Dermis blood vessel endothelial cell (primary cell): ENCODE measurements around the gene LIMK2. TPM values are rescaled to one million over a fixed set of nuclear protein-coding genes. Genes with fewer than 3 reads are reported as not detected.
"Not testable (repeated sequence)": the region's sequence is repeated elsewhere in the genome, so short reads cannot be mapped to it uniquely, and the experiment has no call there.

Source experiments
- DNase-seq: peaks from one replicate; pipeline ENCODE4 v3.0.0; 2010
- total RNA-seq: library from RNA; depleted of rRNA; stranded (reverse); fragments of >200 nt; gene quantifications from 2 replicates; pipeline ENCODE4 v1.2.3, GENCODE V29; 2014

LIMK2 gene
- 94.0 and 103 TPM in 2 replicates for total RNA-seq

GRCh38 chr22:31211862-31212730 lies at the start of gene LIMK2:
Gene LIMK2, plus strand, starts transcription at chr22:31212298. Its CDS starts 111 bp downstream, at chr22:31212409.
- peak; percentile 94 for DNase-seq

GRCh38 chr22:31170971-31171370 lies 41.1 kb upstream of the LIMK2 start:
- DNase-seq: no peak

DNA sequence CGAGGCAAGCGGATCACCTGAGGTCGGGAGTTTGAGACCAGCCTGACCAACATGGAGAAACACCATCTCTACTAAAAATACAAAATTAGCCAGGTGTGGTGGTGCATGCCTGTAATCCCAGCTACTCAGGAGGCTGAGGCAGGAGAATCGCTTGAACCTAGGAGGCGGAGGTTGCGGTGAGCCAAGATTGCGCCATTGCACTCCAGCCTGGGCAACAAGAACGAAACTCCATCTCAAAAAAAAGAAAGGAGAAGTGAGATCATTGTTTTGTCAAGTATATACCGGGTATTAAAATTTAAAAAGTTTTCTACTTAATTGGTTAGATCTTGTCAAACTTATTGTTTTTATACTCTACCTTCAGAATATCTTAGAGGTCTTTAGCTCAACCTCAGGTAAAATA lies 40.4 kb upstream of the LIMK2 start:
- DNase-seq: not testable (repeated sequence)

DNA sequence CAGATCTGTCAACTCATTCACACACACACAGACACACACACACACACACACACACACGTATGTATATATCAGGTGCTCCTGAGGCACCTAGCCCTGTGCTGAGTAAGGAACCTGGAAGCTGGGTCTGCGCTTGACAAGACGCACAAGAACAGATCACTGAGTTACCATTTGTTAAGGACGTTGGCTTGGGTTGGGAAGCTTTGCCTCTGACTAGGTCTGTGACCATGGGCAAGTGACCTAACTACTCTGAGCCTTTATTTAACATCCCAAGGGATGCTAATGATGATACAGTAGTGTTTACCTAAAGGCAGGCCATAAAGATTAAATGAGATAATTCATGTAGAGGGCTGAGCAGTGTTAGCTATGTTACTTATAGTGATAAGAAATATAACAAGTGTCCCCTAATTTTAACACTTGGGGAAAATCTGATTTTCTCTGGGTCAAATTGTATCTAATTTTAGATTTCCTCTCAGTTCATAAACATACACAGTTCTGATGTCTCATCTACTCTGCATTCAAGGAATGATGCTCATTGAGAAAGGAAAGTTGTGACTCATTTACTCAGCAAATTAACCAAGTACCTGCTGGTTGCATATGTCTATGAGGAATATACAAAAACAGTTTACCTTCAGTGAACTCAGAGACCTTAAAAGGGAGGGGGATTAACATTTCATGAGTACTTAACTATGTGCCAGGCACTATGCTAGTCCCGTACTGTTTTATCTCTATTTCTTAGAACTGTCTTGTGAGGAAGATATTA lies 38.5 kb upstream of the LIMK2 start:
- peak; percentile 78 for DNase-seq

DNA sequence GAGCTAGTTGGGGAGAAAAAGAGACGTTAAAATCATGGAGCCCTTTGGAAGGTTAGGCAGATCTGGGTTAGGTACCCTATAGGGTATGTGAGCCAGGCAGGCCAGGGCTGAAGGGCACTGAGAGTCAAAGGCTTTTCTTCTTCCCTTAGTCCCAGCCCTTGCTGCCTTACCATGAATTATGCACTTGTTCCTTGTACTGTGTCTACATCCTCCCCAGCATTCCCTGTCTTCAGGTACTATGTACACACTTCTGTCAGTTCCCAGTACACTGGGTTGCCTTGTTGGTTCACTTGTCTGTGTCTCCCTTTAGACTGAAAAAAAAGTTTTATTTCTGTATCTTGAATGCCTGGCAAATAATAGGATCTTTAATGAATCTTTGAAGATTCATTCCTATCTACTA lies 35.2 kb upstream of the LIMK2 start:
- DNase-seq: no peak

GRCh38 chr22:31177420-31178162 lies 34.5 kb upstream of the LIMK2 start:
- DNase-seq: no peak

DNA sequence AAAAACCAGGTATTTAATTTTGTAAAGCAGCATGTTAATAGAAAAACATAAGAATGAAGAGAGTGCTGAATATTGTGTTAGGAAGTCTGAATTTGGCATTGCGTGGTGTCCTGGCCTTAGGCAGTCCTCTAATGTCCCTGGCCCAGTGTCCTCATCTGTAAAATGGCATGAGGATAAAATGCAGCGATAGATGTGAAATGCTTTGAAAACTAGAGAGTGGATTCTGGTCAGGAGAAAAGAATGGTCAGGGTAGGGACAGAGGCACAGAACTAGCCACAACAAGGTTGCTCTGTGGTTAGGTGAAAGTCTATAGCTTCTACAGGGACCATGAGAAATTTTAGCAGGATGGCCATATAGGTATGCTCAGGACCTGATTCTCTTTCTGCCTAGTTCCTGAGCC lies 33.2 kb upstream of the LIMK2 start:
- no peak for DNase-seq

DNA sequence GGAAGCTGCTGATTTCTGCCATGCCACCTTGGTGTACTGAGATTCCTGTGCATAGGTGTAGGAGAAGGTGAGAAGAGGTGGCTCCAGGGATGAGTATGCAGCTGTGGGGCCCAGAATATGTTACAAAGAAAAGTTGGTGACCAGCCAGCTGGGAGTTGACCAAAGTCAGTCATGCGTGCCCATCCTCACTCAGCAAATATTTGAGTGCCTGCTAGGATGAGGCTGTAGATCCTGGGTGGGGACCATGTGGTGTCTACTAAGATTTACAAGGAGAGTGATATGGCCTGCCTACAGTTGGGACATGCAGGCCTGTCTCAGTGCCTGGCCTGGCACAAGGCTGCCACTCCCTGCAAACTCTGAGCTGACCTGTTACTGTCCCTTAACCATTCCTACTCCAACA lies 32.8 kb upstream of the LIMK2 start:
- DNase-seq: no peak

- no peak for DNase-seq
Measured at GRCh38 chr22:31184015-31184414, 28.1 kb upstream of the LIMK2 start.

DNA sequence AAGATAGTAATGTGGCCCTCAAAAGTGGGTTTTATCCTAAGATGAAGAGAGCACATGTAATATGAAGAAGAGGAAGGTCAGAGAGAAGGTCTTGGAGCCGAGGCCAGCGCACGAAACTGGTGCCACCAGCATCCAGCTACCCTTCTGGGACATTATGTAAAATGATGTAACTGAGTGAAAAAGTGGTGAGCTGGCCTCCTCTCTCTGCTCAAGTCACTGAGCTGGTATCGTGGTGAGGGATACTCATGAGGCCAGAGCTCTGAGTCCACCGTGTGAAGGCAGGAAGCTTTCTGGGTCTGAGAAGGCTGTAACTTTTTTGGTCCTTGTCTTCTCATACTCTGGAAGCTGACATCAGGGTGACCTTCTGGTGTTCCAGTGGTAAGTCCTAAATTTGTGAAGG lies 27.0 kb upstream of the LIMK2 start:
- DNase-seq: no peak

GRCh38 chr22:31187627-31188026 lies 24.5 kb upstream of the LIMK2 start:
- no peak for DNase-seq

GRCh38 chr22:31192513-31192912 lies 19.6 kb upstream of the LIMK2 start:
- no peak for DNase-seq

DNA sequence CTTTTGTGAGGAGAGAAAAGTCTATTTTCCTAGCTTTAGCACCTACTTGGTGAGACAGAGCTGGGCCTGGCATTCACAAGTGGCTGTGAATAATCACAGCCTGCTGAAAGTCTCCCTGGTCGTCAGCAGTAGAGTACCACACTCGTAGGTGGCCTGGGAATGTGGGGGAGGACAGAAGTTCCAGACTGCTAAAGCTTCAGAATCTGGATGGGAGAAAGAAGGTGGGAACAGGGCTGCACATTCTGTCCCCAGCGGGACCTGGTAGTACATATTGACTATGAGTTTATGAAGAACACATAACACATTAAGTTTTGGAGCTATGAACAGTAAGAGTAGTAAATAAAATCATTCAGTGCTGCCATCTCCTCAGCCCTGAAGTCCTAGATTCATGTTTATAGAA lies 19.0 kb upstream of the LIMK2 start:
- DNase-seq: no peak

DNA sequence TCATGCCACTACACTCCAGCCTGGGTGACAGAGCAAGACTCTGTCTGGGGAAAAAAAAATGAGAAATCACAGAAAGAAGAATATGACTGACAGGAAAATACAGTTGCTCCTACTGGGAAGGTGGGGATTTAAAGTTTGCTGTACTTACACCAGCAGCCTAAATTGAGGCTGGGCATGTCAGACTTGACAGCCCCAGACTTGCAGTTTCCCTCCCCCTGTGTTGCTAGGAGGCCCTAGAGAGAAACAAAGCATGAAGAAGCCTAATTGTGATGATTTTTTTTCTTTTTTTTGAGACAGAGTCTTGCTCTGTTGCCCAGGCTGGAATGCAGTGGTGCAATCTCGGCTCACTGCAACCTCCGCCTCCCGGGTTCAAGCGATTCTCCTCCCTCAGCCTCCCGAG lies 17.4 kb upstream of the LIMK2 start:
- not testable (repeated sequence) for DNase-seq

DNA sequence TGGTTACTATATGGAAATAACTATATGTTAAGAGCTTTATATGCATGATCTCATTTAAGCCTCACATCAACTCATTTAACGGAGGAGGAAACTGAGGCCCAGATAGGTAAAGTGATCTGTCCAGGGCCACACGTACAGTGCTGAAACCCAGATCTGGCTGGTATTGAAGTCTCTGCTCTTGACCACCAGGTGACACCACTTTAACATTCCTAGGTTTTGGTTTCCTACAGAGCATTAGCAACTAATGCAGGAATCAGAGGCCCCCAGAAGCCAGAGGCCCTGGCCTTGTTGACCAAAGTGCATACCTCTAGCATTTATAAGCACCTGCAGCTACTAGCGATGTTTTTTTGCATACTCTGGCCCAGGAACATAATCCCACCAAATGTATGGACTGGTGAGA lies 12.9 kb upstream of the LIMK2 start:
- DNase-seq: peak; percentile 52

- not testable (repeated sequence) for DNase-seq
Measured at GRCh38 chr22:31204352-31204984, 7.6 kb upstream of the LIMK2 start.

DNA sequence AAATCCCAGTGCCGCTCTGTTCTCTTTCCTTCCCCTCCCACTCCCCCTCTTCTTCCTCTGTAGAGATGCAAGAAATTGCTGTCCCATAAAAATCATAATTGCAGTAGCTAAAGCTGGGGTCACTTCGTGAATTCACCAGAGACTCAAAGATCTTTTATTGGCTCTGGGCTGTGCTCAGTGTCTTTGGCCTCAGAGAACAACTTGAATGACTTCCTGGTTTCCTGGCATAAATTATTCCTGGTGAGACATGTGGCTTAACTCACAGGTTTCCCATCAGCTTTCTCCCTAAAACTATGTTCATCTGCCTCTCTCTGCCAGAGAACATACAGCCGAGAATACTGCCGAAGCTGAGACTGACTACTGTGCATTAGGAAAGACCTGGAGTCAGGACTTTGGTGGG lies 7.0 kb upstream of the LIMK2 start:
- not testable (repeated sequence) for DNase-seq

DNA sequence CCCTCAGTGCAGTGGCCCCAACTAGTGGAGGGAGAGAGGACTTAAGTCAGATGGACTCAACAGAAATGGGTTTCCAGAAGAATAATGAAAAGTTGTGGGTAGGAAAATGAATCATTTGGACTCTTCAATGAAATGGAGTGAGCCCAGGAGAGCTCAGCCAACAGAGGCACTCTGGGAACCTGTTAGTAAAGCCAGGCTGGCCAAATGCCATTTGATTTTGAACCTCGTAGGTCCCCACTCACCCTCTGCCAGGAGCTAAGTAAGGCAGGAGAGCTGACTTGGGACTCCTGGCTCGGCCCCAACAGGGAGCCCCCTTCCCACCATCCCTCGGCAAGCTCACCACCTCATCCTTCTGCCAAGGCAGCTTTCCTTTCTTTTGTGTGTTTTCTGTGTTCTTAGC lies 5.6 kb upstream of the LIMK2 start:
- not testable (repeated sequence) for DNase-seq

- no peak for DNase-seq
Measured at GRCh38 chr22:31206896-31207687, 5.0 kb upstream of the LIMK2 start.

DNA sequence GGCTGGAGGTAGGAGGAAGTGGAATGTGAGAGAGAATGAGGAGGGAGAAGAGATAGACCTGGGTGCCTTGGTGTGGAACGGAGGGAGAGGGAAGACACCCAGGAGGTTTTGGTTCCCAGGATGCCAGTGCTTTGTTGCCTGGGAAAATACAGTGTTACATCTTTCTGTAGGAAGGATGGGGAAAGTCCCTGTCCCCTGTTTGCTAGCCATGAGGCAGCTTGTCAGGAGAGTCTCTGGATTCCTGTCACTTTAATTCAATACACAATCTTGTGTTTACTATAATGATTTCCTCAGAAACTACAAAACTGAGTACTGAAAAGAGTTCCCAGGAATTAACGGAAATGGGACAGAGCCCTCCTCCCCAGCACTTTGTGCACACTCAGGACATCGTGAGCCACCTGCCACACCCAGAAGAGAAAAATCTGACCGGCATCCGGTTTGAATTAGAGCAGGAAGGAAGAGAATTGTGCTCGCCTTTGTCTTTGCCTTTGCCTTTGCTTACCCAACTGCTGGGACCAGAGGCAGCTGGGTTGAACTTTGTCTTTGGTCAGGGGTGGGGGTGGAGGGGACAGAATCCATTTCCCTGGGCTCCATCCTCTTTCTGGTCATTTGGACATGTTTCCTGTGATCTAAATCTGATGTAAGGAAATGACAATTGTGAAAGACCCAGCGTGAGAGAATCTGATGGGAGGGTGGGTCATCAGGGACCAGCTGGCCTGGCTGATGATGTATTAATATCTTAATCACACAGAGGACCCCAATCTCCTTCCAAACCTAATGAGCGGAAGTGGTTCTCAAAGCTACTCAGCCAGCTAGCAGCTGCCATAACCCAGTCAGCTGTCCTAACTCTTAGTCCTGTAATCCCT lies 1.3 kb upstream of the LIMK2 start:
- DNase-seq: peak; percentile 90

DNA sequence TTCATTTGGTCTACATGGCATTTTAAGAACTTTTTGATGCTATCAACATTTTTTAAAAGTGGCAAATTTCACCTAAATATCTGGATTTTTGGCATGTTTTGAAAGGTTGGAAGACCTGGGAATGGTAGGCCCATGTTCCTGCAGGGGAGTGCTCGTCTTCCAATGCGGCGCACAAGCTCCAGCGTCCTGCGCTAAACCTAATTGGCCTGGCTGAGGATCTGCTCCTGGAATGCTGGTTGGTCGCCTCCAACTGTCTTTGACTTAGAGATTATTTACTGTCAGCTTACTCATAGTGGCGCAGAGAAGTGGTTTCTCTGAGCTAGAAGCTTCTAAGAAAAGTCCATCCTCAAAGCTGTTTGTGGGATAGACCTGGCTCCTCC lies 626 bp upstream of the LIMK2 start:
- no peak for DNase-seq
